K562 (cell line): Measurements from ENCODE around the gene DDX46. TPM values are rescaled to one million over a fixed set of nuclear protein-coding genes. Genes with fewer than 3 reads are reported as not detected.
"Not testable (repeated sequence)": the region's sequence is repeated elsewhere in the genome, so short reads cannot be mapped to it uniquely, and the experiment has no call there.

Source experiments
- ATAC-seq: fragments of 200-7000 bp; cut with Tn5 transposase; 3 replicates; pipeline ENCODE4 v1.9.1; 2020; ENCODE audit warnings: moderate library complexity
- BruUV-seq: library from RNA; stranded (reverse); fragments of 400-500 nt; replicated peaks from 2 replicates; lab custom pipeline; 2021; lab: Mats Ljungman, UMichigan
- CTCF ChIA-PET: fragments of 300-600 bp; formaldehyde crosslinking; extraction: SDS; loops from one replicate; lab custom pipeline; 2021; ENCODE audit warnings: low intra/inter-chr PET ratio; lab: Yijun Ruan, JAX
- POLR2A ChIA-PET: fragments of 300-600, 350-650 bp; sonication (Branson Sonifier 250); formaldehyde crosslinking; extraction: SDS; loops from one replicate; lab custom pipeline; 2021; ENCODE audit warnings: antibody characterized with exemption, inconsistent platforms; lab: Yijun Ruan, JAX
- DNase-seq, 4 experiments: peaks; one replicate each; pipeline versions ENCODE4 v3.0.0 to v3.0.0-alpha.2; 2011 to 2018; ENCODE audit warnings: low spot score in 3 of 4, mixed read lengths in 3 of 4; ENCODE audit errors: extremely low read depth in 1 of 4
- FAIRE-seq: peaks from 2 replicates; lab custom pipeline; 2011; peaks lifted over from hg19 to GRCh38; lab: Jason Lieb, UNC
- H2AFZ ChIP-seq: 2 replicates; pipeline ENCODE4 v1.6.0; 2011; ENCODE audit warnings: low read depth, low read length, control low read depth, inconsistent platforms
- H3K27ac ChIP-seq: fragments of 200-600 bp; 3 replicates; pipeline ENCODE4 v1.8.0; 2011; ENCODE audit warnings: low read depth, mild to moderate bottlenecking, control low read depth, inconsistent platforms, low read length, moderate library complexity, mixed read lengths; ENCODE audit errors: extremely low read depth
- H3K27me3 ChIP-seq, 2 experiments: fragments of 300-600 bp in 1 of 2; 2 replicates in 1 of 2; 3 replicates in 1 of 2; pipeline versions ENCODE4 v1.6.0 to v1.8.0; 2011; ENCODE audit warnings: inconsistent platforms in 2 of 2, low read length in 2 of 2, mild to moderate bottlenecking in 1 of 2, mixed read lengths in 1 of 2, moderate library complexity in 1 of 2; ENCODE audit not compliant: control insufficient read depth in 2 of 2, insufficient read depth in 2 of 2
- H3K36me3 ChIP-seq: fragments of 300-600 bp; 3 replicates; pipeline ENCODE4 v1.8.0; 2011; ENCODE audit warnings: mild to moderate bottlenecking, low read length, inconsistent platforms; ENCODE audit not compliant: control insufficient read depth, insufficient read depth
- H3K4me1 ChIP-seq, 2 experiments: fragments of 200-600 bp in 1 of 2; replicated peaks in 1 of 2; 2 replicates in 1 of 2; 3 replicates in 1 of 2; pipeline versions ENCODE4 v1.5.1 to v1.8.0; 2011; ENCODE audit warnings: inconsistent platforms in 2 of 2, low read length in 2 of 2, mild to moderate bottlenecking in 1 of 2, mixed read lengths in 1 of 2, moderate library complexity in 1 of 2; ENCODE audit not compliant: control insufficient read depth in 2 of 2, insufficient read depth in 2 of 2
- H3K4me2 ChIP-seq: 2 replicates; pipeline ENCODE4 v1.6.1; 2011; ENCODE audit warnings: low read length, control low read depth, inconsistent platforms, mixed read lengths; ENCODE audit not compliant: insufficient read depth
- H3K4me3 ChIP-seq: fragments of 200-600 bp; sonication (generic), shearing (Covaris generic); 2 replicates; pipeline ENCODE4 v1.5.1; 2016; ENCODE audit warnings: control low read depth, inconsistent platforms
- H3K79me2 ChIP-seq: fragments of 200-600 bp; 3 replicates; pipeline ENCODE4 v1.8.0; 2011; ENCODE audit warnings: low read length, inconsistent platforms; ENCODE audit not compliant: control insufficient read depth, insufficient read depth
- H3K9ac ChIP-seq, 2 experiments: 2 replicates each; pipeline versions ENCODE4 v1.6.0 to v1.6.1; 2011; ENCODE audit warnings: low read depth in 2 of 2, low read length in 2 of 2, control low read depth in 1 of 2, inconsistent platforms in 1 of 2, mild to moderate bottlenecking in 1 of 2, mixed read lengths in 1 of 2; ENCODE audit not compliant: insufficient read depth in 1 of 2
- H3K9me1 ChIP-seq: one replicate; pipeline ENCODE4 v1.6.0; 2011; ENCODE audit warnings: inconsistent platforms, mild to moderate bottlenecking, low read length, moderate library complexity; ENCODE audit not compliant: control insufficient read depth, insufficient read depth
- H3K9me3 ChIP-seq: replicated peaks from 2 replicates; pipeline ENCODE4 v1.5.1; 2011; ENCODE audit warnings: low read depth, low read length, inconsistent platforms; ENCODE audit not compliant: control insufficient read depth, insufficient read depth
- H4K20me1 ChIP-seq: replicated peaks from 2 replicates; pipeline ENCODE4 v1.6.1; 2011; ENCODE audit warnings: low read length, inconsistent platforms, mixed read lengths; ENCODE audit not compliant: control insufficient read depth, insufficient read depth
- BCOR ChIP-seq: fragments of 450-650 bp; IDR thresholded peaks from 2 replicates; pipeline ENCODE4 v1.6.1; 2016
- CREB3L1 ChIP-seq: fragments of 450-650 bp; IDR thresholded peaks from 2 replicates; pipeline ENCODE4 v1.6.1; 2014; ENCODE audit warnings: low read depth, mild to moderate bottlenecking, moderate library complexity, borderline replicate concordance
- NR2C1 ChIP-seq, 2 experiments: fragments of 450-650 bp; IDR thresholded peaks; 2 replicates each; pipeline ENCODE4 v1.6.1; 2017; ENCODE audit warnings: mild to moderate bottlenecking in 2 of 2, antibody characterized with exemption in 1 of 2, inconsistent platforms in 1 of 2, missing compliant biosample characterization in 1 of 2, missing genetic modification characterization in 1 of 2
- NR2C2 ChIP-seq, 2 experiments: fragments of 200-800 bp in 1 of 2; sonication (Bioruptor generic) in 1 of 2; sonication (generic) in 1 of 2; formaldehyde crosslinking in 1 of 2; IDR thresholded peaks; 2 replicates each; pipeline versions ENCODE4 v1.6.1 to v1.8.0; 2016 to 2022; ENCODE audit warnings: mild to moderate bottlenecking in 1 of 2, missing compliant biosample characterization in 1 of 2, missing genetic modification characterization in 1 of 2, missing genetic modification reagents in 1 of 2
- PKNOX1 ChIP-seq: fragments of 450-650 bp; IDR thresholded peaks from 2 replicates; pipeline ENCODE4 v1.6.1; 2016
- PURB ChIP-seq: sonication (generic); formaldehyde crosslinking; IDR thresholded peaks from 2 replicates; pipeline ENCODE4 v1.9.0; 2021; ENCODE audit warnings: low read depth, mild to moderate bottlenecking, missing genetic modification reagents
- SMAD3 ChIP-seq: fragments of 450-650 bp; formaldehyde crosslinking; conservative IDR thresholded peaks from 2 replicates; pipeline ENCODE4 v1.4.0; 2020; ENCODE audit warnings: mild to moderate bottlenecking
- SMARCA5 ChIP-seq: fragments of 450-650 bp; IDR thresholded peaks from 2 replicates; pipeline ENCODE4 v1.6.1; 2016
- TCF7 ChIP-seq: sonication (generic); IDR thresholded peaks from 2 replicates; pipeline ENCODE4 v1.6.1; 2016; ENCODE audit warnings: antibody characterized with exemption, borderline replicate concordance
- ZNF121 ChIP-seq: sonication (generic); formaldehyde crosslinking; conservative IDR thresholded peaks from 2 replicates; pipeline ENCODE4 v1.8.0; 2022; ENCODE audit warnings: missing genetic modification reagents
- ZNF384 ChIP-seq: IDR thresholded peaks from 2 replicates; pipeline ENCODE4 v1.6.1; 2012; ENCODE audit warnings: low read depth, low read length, improper control_type of control experiment
- WGBS: fragments of 100-300 bp; shearing (Covaris generic); methylation state at CpG from one replicate; pipeline ENCODE4 v1.1.6; 2016; ENCODE audit warnings: low coverage, mixed read lengths; ENCODE audit not compliant: insufficient coverage; ENCODE audit errors: missing lambda C conversion rate; 5-methylcytosine and 5-hydroxymethylcytosine counted together
- in situ Hi-C: fragments of 300-500 bp; cut with MboI; formaldehyde crosslinking; loops from 4 replicates; pipeline ENCODE4 v1.15.0; 2018; ENCODE audit warnings: inconsistent platforms, mixed read lengths
- intact Hi-C: fragments of 100-400 bp; cut with micrococcal nuclease; formaldehyde crosslinking; loops from 2 replicates; pipeline ENCODE4 v1.14.2; 2022
- polyA plus RNA-seq, 8 experiments: library from polyadenylated mRNA; depleted of rRNA in 4 of 8; stranded (reverse) in 5 of 8; unstranded in 3 of 8; fragments of >200 nt; fragmentation: Nextera tagmentation in 2 of 8; fragmentation: Illumina TruSeq in 1 of 8; extraction: Ambion mirVana in 2 of 8; extraction: Trizol in 1 of 8; gene quantifications; 2 replicates each; pipeline versions ENCODE4 v1.2.1 to v1.2.3, GENCODE V29; 2011 to 2014; ENCODE audit warnings: inconsistent platforms in 1 of 8, missing spikeins in 1 of 8
- total RNA-seq, 7 experiments: library from RNA; depleted of rRNA in 6 of 7; stranded (reverse); fragments of >200 nt in 6 of 7; fragmentation: Illumina TruSeq in 2 of 7; extraction: Trizol in 2 of 7; gene quantifications; 2 replicates each; pipeline versions ENCODE4 v1.2.1 to v1.2.3, GENCODE V29; 2011 to 2021; ENCODE audit warnings: low replicate concordance in 1 of 7

DDX46 gene
- total and polyA plus RNA-seq, 9 of the 15 experiments (the other 6 are each of a cell fraction or from before 2014, with no cell fraction given), result 26.2 to 99.0 (median 76.4) TPM

GRCh38 chr5:134849434-134849933 is 90.9 kb downstream of the DDX46 start:
- DNase-seq, ATAC-seq, H3K9me3 ChIP-seq, H3K9me1 ChIP-seq, H3K4me3 ChIP-seq, FAIRE-seq, H3K4me2 ChIP-seq, BruUV-seq, H3K27ac ChIP-seq, CTCF ChIA-PET, H2AFZ ChIP-seq, H3K27me3 ChIP-seq, H4K20me1 ChIP-seq, in situ Hi-C loops: not testable (repeated sequence)
- TF ChIP-seq ZNF384, result 0 out of 2 replicates have a peak, but pooled peaks have one; percentile 28
- peak; percentile 80 for TF ChIP-seq ZNF121
- 0 out of 2 replicates have a peak, but pooled peaks have one; percentile 10 for TF ChIP-seq BCOR
- POLR2A ChIA-PET, result interaction anchor here (1.1 to 1.9 kb wide), 4 partner anchors 9 to 55 kb away, joined by 4 to 6 read pairs (median 5); partner anchors contain the start of gene PCBD2
- peaks cover 61% of the 10 kb centered on the region for H3K36me3 ChIP-seq
- peaks cover 18 to 36% of the 10 kb centered on the region in 2 experiments; a peak in 4 of 5 replicates for H3K4me1 ChIP-seq
- WGBS, result 85% methylated on average over 7 of the region's 7 CpGs
- peaks cover 59% of the 10 kb centered on the region for H3K79me2 ChIP-seq
- intact Hi-C loops, result loop anchor here (5.0 kb wide), 2 partner anchors 112 to 457 kb away; partner anchors contain the start of gene CAMLG
- peak overlapping the region in 1 of 2 experiments; percentile 50; a peak in 1 of 4 replicates for H3K9ac ChIP-seq

DNA sequence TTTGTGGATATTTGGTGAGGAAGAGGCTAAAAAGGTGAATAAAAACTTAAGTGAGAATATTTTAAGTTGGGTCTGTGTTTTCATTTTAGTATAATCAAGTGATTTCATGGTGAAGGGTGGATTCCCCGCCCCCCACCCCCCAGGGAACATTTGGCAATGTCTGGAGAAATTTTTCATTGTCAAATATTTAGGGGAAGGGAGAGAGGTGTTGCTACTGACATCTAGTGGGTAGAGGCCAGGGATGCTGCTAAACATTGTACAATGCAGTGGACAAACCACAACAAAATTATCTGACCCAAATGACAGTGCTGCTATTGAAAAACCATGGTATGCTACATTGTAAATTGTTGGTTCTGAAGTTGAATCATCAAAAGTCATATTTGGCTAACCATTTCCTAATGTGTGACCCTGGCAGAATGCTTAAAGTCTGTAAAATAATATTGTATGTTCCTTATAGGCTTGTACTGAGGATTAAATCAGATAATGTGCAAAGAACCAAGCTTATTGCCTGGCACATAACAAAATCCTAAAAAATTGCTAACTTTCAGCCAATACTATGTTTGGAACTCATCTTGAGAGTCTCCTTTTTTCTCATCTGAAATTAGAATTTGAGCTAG is 92.8 kb downstream of the DDX46 start:
- in situ Hi-C loops (no loop called here), intact Hi-C loops (no loop called here)
- no peak overlapping the region for H2AFZ ChIP-seq
- H3K9me3 ChIP-seq, result no peaks in the 10 kb centered on the region; the same call in 1 of the 2 replicates
- ChIA-PET CTCF (interaction anchor here (0.6 kb wide), 1 partner anchor 548 kb away, joined by 3 read pairs; no protein-coding TSS in a partner anchor), POLR2A (interaction anchor here (0.8 to 1.1 kb wide), 3 partner anchors 9 to 34 kb away, joined by 3 to 5 read pairs (median 5); no protein-coding TSS in a partner anchor)
- peak; percentile 62 for ATAC-seq
- H3K4me2 ChIP-seq, result no peak overlapping the region
- FAIRE-seq, result peak; percentile 23
- no peak overlapping the region for H3K9ac ChIP-seq
- H3K36me3 ChIP-seq, result peaks cover 72% of the 10 kb centered on the region
- no peaks in the 10 kb centered on the region for H3K27me3 ChIP-seq
- peaks cover 11 to 29% of the 10 kb centered on the region in 2 experiments; a peak in 4 of 5 replicates for H3K4me1 ChIP-seq
- DNase-seq, result peak; percentile 22 to 47 (median 26)
- 50% methylated on average over 1 of the region's 1 CpG for WGBS
- BruUV-seq, result no TSS peak
- no peaks in the 10 kb centered on the region for H3K9me1 ChIP-seq
- H4K20me1 ChIP-seq, result no peaks in the 10 kb centered on the region
- H3K27ac ChIP-seq, result peak overlapping the region; percentile 17; the same call in 1 of the 3 replicates
- H3K79me2 ChIP-seq, result peaks cover 63% of the 10 kb centered on the region
- no peak overlapping the region for H3K4me3 ChIP-seq
- TF ChIP-seq CREB3L1 (no peak), SMARCA5 (no peak), SMAD3 (CRISPR knock-in tag) (no peak), TCF7 (no peak), NR2C2 (CRISPR knock-in tag; IDR thresholded peaks at IDR 0.05) (no peak), NR2C2 (tag; IDR thresholded peaks at IDR 0.05) (no peak), PURB (CRISPR knock-in tag) (no peak), PKNOX1 (peak; percentile 21; the same call in 1 of the 2 replicates), NR2C1 (IDR thresholded peaks at IDR 0.05) (no peak), NR2C1 (tag; IDR thresholded peaks at IDR 0.05) (no peak)
